Esophagus squamous epithelium (tissue), 4 donors: ENCODE data around the gene CTLA4.

Experiments used
- CTCF ChIP-seq, 6 experiments: fragments of 450-650 bp in 4 of 6; fragments of 200-600 bp in 2 of 6; sonication (generic) in 2 of 6; IDR thresholded peaks; one replicate each; pipeline ENCODE4 v1.5.1; 2016 to 2019; ENCODE audit warnings: antibody characterized with exemption in 6 of 6, mild to moderate bottlenecking in 4 of 6, moderate library complexity in 4 of 6
- POLR2A ChIP-seq, 4 donors: fragments of 450-650 bp; IDR thresholded peaks; one replicate each; pipeline ENCODE4 v1.6.1; 2017; ENCODE audit warnings: antibody characterized with exemption in 4 of 4, mild to moderate bottlenecking in 4 of 4, moderate library complexity in 3 of 4

DNA sequence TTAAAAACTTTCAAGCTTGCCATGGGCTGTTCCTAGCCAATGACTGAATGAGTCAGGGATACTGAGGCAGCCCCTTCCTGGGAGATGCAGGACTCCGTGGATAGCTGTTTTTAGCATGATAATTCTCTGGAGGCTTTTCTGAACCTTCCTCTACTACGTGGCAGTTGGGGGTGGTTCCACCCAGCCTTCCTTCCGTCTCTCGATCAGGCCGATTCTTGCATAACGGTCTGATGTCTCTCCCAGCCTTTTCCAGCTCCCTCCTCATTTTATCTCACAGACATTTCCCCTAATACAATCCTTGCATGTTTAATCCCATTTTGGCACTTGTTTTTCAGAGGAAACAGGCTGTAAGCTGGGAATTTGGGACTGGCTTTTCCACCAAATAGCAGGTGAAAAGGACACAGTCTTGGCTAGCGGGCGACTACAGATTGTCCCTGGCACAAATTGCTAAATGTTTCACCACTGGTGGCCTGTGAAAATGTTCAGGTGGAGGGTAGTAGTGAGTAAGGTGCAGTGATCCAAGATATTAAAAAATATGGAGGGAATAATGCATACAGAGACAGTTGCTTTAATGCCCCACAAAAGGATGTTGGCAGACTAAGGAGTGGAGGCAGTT is 21.0 kb upstream of the CTLA4 start:
- no peak for TF ChIP-seq POLR2A (IDR thresholded peaks at IDR 0.05)
- TF ChIP-seq CTCF (IDR thresholded peaks at IDR 0.05) = no peak
